DND-41 (cell line): ENCODE data around the gene NLRP3.
"Not testable (repeated sequence)": the region's sequence is repeated elsewhere in the genome, so short reads cannot be mapped to it uniquely, and the experiment has no call there.

Source experiments
- ATAC-seq: fragments of 200-7000 bp; cut with Tn5 transposase; 3 replicates; pipeline ENCODE4 v1.9.1; 2021; ENCODE audit warnings: low read depth; ENCODE audit not compliant: insufficient read depth
- DNase-seq: peaks from one replicate; pipeline ENCODE4 v3.0.0-alpha.2; 2020
- H2AFZ ChIP-seq: 2 replicates; pipeline ENCODE4 v1.6.0; 2012; ENCODE audit warnings: low read depth, low read length
- H3K27ac ChIP-seq: 2 replicates; pipeline ENCODE4 v1.5.1; 2012; ENCODE audit warnings: low read length, inconsistent platforms
- H3K27me3 ChIP-seq: fragments of 200-600 bp; sonication (generic); 2 replicates; pipeline ENCODE4 v1.6.0; 2012; ENCODE audit warnings: low read length, mild to moderate bottlenecking, inconsistent platforms; ENCODE audit not compliant: insufficient read depth, poor library complexity
- H3K36me3 ChIP-seq: 2 replicates; pipeline ENCODE4 v1.5.1; 2012; ENCODE audit warnings: low read length, inconsistent platforms; ENCODE audit not compliant: insufficient read depth
- H3K4me1 ChIP-seq: 2 replicates; pipeline ENCODE4 v1.5.1; 2012; ENCODE audit warnings: mild to moderate bottlenecking, low read length; ENCODE audit not compliant: insufficient read depth
- H3K4me2 ChIP-seq: 2 replicates; pipeline ENCODE4 v1.6.0; 2012; ENCODE audit warnings: mild to moderate bottlenecking, moderate library complexity, low read length, inconsistent platforms; ENCODE audit not compliant: insufficient read depth
- H3K4me3 ChIP-seq, 2 experiments: fragments of 200-600 bp in 1 of 2; shearing (Covaris generic) in 1 of 2; 2 replicates each; pipeline ENCODE4 v1.5.1; 2012 to 2016; ENCODE audit warnings: inconsistent platforms in 2 of 2, low read length in 2 of 2, mild to moderate bottlenecking in 2 of 2, low read depth in 1 of 2, moderate library complexity in 1 of 2
- H3K79me2 ChIP-seq: 2 replicates; pipeline ENCODE4 v1.6.0; 2012; ENCODE audit warnings: low read length, inconsistent platforms; ENCODE audit not compliant: insufficient read depth
- H3K9ac ChIP-seq: 2 replicates; pipeline ENCODE4 v1.6.0; 2012; ENCODE audit warnings: low read depth, mild to moderate bottlenecking, inconsistent platforms, low read length, moderate library complexity
- H3K9me3 ChIP-seq: 2 replicates; pipeline ENCODE4 v1.5.1; 2012; ENCODE audit warnings: low read length, moderate library complexity, mild to moderate bottlenecking, inconsistent platforms; ENCODE audit not compliant: insufficient read depth, severe bottlenecking
- H4K20me1 ChIP-seq: 2 replicates; pipeline ENCODE4 v1.6.0; 2012; ENCODE audit warnings: low read length; ENCODE audit not compliant: insufficient read depth
- CTCF ChIP-seq: IDR thresholded peaks from 2 replicates; pipeline ENCODE4 v1.5.1; 2012; ENCODE audit warnings: borderline replicate concordance, low read length, moderate library complexity, mild to moderate bottlenecking; ENCODE audit not compliant: poor library complexity, severe bottlenecking; ENCODE audit errors: extremely low read depth
- EZH2 ChIP-seq: IDR thresholded peaks from 3 replicates; pipeline ENCODE4 v1.6.1; 2012; ENCODE audit warnings: borderline replicate concordance, low read depth, mild to moderate bottlenecking, moderate library complexity, low read length, inconsistent platforms; ENCODE audit not compliant: severe bottlenecking

Gene NLRP3

GRCh38 chr1:247415423-247416361 lies at the start of gene NLRP3:
Gene NLRP3 (plus strand): TSS chr1:247416173. CDS start chr1:247418801, 2,628 bp downstream.
- peaks cover 15% of the 10 kb centered on the region for H3K4me1 ChIP-seq
- no peaks in the 10 kb centered on the region for H3K27me3 ChIP-seq
- H4K20me1 ChIP-seq, result no peaks in the 10 kb centered on the region
- H3K79me2 ChIP-seq, result no peaks in the 10 kb centered on the region
- DNase-seq, result peak; percentile 71
- H2AFZ ChIP-seq, result peak within 1 kb of the TSS; percentile 56
- H3K27ac ChIP-seq, result peak within 1 kb of the TSS; percentile 27
- H3K36me3 ChIP-seq, result no peaks in the 10 kb centered on the region
- no peaks in the 10 kb centered on the region for H3K9me3 ChIP-seq
- H3K9ac ChIP-seq, result peak within 1 kb of the TSS; percentile 35
- H3K4me3 ChIP-seq, result peak within 1 kb of the TSS; percentile 0 to 51; a peak in 3 of 4 replicates
- TF ChIP-seq CTCF, result no peak
- TF ChIP-seq EZH2, result no peak
- peak; percentile 98 for ATAC-seq
- H3K4me2 ChIP-seq, result peak within 1 kb of the TSS; percentile 61

- not testable (repeated sequence) for H3K27ac ChIP-seq, H3K4me2 ChIP-seq, DNase-seq, H2AFZ ChIP-seq, H3K36me3 ChIP-seq, H3K9ac ChIP-seq, H3K79me2 ChIP-seq, H3K4me1 ChIP-seq, H4K20me1 ChIP-seq, H3K4me3 ChIP-seq, ATAC-seq, H3K27me3 ChIP-seq
- peaks cover 12% of the 10 kb centered on the region for H3K9me3 ChIP-seq
Measured at GRCh38 chr1:247366345-247366744, 49.6 kb upstream of the NLRP3 start.

GRCh38 chr1:247366926-247367645 lies 48.9 kb upstream of the NLRP3 start:
- Histone ChIP-seq H3K4me2 (no peak overlapping the region), H3K9me3 (peaks cover 12% of the 10 kb centered on the region), H3K79me2 (no peaks in the 10 kb centered on the region), H3K36me3 (no peaks in the 10 kb centered on the region), H3K27ac (no peak overlapping the region), H3K4me3 (no peak overlapping the region), H2AFZ (no peak overlapping the region), H3K4me1 (no peaks in the 10 kb centered on the region), H3K9ac (no peak overlapping the region), H3K27me3 (no peaks in the 10 kb centered on the region), H4K20me1 (no peaks in the 10 kb centered on the region)
- TF ChIP-seq EZH2 (no peak), CTCF (no peak)
- DNase-seq (no peak), ATAC-seq (no peak)
